ENCODE results near the gene ORMDL2. TPM values are rescaled to one million over a fixed set of nuclear protein-coding genes. Genes with fewer than 3 reads are reported as not detected.

The ORMDL2 gene, protein sequence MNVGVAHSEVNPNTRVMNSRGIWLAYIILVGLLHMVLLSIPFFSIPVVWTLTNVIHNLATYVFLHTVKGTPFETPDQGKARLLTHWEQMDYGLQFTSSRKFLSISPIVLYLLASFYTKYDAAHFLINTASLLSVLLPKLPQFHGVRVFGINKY
- 13.3 TPM for total RNA-seq

DNA sequence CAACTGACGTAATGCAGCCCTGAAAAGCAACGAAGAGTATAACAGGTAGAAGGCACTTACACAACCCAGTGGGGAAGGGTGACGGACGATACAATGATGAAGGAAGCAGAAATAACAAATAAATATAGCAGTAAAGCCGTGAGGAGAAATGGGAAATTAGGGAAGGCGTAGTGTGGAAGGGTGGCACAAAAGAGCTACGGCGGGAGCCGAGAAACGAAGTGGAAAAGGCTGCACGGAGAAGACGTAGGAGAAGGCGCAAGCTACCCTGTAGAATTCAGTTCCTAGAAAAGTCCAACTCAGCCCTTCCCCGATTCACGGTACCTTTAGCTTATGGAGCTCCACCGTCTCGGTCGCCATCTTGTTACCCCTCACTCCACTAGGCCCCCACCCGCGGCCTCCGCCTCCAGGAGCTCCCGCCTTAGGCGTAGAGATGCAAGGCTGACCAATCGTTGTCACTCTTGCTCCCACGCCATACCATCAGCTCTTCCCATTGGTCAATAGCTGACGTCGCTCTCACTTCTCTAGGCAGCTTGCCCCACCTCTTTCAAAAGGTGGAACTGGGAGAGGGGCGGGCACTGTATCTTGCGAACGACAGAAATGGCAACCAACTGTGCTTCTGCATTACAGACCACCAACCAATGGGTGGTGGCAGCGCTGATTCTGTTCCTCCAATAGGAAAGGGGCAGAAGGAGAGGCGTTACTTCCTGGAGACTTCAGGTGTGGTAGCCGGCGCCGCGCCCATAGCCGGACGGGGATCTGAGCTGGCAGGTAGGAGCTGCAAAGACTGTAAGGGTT, at the start of gene ORMDL2, which contains the start of gene SARNP:
TSS of gene ORMDL2 (plus strand) at position 697 of the 795 bp plus-strand sequence. CDS start 959 bp downstream, outside the sequence.
TSS of gene SARNP (minus strand) at position 380 of the 795 bp plus-strand sequence. CDS start at position 357, 23 bp downstream.
- DNase-seq = peak; percentile 100

DNA sequence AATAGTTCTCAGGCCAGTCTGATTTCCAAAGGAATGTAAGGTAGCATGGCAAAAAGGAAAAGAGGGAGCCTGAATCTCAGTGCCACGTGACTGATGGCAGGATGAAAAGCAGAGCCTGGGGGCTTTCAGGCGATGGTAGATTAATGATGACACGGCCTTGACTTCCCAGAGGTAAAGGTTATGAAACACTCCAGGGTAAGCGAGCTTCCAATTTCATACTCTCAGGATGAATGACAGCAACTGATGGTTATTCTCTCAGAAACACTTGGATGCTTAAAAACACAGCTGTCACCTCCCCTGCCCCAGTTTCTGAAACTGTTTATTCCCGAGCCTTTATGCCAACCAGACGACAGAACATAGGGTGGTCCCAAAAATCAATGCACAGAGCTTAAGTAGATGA, 46.1 kb upstream of the ORMDL2 start:
- no peak for DNase-seq

DNA sequence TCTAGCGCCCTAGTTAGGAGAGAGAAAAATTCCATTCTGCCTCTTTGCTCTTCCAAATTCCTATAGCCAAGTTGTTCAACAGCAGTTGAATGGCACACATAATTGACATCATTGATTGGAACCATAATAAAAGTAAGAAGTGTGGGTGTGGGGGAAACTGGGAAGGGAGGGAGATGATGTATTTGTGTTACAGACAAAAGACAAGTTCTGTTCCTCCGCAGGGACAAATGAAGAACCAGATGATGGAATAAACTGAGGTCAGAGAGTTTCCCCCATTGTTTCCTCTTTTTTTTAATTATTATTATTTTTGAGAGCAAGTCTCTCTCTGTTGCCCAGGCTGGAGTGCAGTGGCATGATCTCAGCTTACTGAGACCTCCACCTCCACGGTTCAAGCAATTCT, 40.0 kb upstream of the ORMDL2 start:
- DNase-seq = no peak

DNA sequence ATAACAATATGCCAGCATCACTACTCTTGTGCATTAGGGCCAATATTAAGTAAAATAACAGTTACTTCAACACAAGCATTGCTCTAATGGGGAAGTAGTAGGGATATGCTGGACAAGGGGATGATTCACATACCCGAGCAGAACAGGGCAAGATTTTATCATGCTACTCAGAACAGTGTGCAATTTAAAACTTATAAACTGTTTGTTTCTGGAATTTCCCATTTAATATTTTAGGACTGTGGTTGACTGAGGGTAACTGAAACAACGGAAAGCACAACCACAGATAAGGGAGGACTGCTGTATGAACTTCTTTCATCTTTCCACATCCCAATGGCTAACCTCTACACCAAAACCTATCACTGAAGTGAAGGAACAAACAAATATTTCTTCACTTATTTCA, 37.2 kb upstream of the ORMDL2 start:
- DNase-seq = no peak

DNA sequence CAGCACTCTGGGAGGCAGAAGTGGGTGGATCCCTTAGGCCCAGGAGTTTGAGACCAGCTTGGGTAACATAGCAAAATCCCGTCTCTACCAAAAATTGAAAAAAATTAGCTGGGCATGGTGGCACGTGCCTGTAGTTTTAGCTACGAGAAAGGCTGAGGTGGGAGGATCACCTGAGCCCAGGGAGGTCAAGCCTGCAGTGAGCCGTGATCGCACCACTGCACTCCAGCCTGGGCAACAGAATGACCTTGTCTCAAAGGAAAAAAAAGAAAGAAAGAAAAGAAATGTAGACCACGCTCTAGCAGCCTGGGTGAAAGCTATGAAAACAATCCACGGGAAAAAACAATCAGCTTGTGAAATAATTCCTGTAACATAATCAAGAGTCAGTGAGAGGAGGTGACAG, 29.3 kb upstream of the ORMDL2 start:
- DNase-seq = no peak

DNA sequence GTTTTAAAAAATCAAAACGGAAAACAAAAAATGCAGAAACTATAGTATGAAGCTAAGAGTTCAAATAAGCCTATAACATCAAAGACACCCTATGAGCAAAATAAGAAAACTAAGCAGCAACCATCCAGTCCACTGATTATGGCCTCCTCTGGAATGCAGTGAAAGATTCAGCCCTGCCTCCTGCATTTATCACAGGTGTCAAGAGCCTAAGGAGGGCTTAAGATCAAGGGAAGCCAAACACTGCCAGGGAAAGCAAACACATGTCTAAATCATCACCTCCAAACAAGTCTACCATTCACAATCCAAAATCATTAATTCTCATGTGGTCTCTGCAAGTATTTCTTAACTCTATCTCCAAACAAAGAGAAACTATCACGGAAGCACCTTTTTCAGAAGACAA, 28.7 kb upstream of the ORMDL2 start:
- DNase-seq = no peak

DNA sequence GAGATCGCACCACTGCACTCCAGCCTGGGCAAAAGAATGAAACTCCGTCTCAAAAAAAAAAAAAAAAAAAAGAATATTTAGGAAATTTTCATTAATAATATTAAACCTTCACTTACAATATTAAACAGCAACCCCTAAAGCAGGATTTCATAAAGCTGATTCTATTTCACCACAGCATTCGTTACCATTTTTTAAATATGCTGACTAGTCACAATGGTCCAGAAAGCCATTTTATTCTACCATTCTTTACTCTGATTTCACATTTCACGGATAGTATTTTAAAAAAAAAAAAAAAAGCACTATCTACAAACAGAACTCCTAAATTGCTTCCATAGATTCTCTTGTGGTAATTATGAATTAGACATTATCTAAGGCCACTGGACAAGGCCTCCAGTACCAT, 27.9 kb upstream of the ORMDL2 start:
- DNase-seq = no peak

DNA sequence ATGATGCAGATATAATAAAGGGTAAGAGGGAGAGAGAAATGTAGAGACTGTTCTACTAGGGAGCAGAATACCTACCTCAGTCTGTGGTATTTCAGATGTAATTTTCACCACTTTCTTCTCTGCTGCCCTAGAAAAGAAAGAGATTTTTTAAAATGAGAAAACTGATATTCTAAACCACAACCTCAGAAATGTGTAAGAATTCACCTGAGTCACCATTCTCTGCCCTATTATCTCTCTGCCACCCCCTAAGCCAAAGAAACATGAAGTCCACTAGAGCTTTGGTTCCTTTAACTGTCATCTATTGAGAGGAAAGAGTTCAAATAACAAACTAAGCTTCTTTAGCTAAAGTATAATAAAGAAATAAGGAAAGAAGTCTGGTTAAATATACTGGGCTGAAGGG, 21.9 kb upstream of the ORMDL2 start:
- DNase-seq = no peak

DNA sequence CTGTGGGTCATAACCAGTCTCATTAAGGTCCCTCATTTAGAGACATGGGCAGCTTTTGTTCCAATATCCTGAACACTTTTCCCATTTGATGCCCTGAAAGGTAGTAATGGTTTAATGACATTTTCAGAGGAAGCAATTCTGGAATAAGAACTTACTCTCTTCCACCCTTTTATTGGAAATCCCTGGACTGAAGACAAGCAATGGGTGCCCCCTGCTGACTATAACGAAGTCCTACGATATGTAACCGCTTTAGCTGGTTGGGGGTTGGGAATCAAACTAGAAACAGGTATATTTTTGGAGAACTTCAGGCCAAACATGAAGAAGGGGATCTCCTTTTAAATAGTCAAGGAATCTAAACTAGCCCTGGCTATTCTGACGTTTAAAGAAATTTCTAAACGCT, 20.8 kb upstream of the ORMDL2 start:
- peak; percentile 24 for DNase-seq

DNA sequence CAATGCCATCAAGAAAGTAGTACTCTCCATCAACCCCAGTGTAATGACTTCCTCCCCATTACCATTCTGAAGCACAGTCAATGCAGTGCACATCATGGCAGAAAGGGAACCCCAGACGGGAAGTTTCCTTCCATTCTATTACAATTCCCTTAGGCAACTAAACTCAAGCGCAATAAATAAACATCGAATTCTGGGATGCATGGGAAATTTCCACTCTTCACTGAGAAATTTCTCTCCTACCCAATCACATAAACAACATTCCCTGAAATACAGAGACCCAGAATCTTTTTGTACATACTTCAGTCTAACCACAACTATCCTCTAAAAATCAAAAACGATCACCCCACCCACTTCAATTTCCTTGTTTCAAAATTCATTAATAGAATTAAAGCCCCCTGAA, 20.3 kb upstream of the ORMDL2 start:
- no peak for DNase-seq

DNA sequence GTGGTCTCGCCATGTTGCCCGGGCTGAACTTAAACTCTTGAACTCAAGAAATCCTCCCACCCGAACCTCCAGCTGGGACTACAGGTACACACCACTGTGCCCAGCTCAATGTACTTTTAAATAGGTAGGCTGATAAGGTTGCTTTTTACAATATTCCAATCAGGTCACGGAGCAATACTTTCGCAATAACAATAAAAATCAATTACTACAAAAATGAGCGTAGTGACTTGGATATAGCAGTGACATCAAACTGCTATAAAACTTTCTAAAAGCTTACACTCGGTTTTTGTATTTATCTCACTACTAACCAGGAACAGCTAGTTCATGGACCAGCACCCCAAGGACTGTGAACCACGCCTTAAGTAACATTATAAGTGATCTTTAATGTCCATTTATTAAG, 10.9 kb upstream of the ORMDL2 start:
- no peak for DNase-seq

DNA sequence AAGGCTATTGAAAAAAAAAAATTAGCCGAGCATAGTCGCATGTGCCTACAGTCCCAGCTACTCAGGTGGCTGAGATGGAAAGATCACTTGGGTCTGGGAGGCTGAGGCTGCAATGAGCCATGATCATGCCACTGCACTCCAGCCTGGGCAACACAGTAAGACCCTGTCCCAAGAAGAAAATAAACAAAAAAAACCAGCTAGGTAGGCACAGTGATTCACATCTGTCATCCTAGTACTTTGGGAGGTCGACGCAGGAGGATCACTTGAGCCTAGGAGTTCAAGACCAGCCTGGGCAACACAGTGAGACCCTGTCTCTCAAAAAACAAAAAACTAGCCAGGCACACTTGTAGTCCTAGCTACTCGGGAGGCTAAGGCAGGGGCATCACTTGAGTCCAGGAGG, 8.6 kb upstream of the ORMDL2 start:
- no peak for DNase-seq

DNA sequence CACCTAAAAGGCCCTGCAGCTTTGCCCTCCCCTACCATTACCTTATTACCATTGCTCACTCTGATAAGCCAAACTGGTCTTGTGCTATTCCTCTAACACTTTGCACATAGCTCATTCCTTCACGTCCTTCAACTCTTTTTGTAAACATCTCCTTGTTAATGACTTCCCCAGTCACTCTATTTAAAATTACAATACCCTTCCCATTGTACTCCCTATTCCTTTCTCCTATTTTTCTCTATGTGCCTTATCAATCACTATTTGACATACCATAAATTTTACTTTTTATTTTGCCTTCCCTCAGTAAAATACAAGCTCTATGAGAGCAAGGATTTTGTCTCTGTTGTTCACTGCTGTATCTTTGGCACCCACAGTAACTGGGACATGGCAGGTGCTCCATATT, 5.8 kb upstream of the ORMDL2 start:
- DNase-seq = no peak

DNA sequence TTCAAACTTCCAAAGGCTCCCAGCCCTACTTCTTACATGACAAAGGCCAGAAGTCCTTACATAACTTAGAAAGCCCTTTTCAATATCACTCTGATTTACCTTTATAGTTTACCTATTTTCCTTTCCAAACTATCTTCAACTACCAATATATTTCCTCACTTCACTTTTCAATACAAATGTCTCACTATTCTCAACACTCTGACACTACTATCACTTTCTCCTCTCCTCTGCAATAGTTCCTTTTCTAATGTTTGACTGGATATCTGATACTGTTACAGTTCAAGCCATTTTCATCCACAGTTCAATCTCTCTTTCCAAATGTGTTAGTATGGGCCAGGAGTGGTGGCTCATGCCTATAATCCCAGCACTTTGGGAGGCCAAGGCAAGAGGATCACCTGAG, 3.6 kb upstream of the ORMDL2 start:
- DNase-seq = no peak

DNA sequence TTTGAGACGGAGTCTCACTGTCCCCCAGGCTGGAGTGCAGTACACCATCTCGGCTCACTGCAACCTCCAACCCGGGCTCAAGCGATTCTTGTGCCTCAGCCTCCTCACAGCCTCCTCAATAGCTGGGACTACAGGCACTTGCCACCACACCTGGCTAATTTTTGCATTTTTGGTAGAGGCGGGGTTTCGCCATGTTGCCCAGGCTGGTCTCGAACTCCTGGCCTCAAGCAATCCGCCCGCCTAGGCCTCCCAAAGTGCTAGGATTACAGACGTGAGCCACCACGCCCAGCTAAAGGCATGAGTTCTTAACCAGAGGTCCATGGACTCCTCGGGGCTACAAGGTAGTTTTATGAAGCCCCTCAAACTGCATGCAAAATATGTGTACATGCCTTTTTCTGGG, 2.4 kb upstream of the ORMDL2 start:
- no peak for DNase-seq

DNA sequence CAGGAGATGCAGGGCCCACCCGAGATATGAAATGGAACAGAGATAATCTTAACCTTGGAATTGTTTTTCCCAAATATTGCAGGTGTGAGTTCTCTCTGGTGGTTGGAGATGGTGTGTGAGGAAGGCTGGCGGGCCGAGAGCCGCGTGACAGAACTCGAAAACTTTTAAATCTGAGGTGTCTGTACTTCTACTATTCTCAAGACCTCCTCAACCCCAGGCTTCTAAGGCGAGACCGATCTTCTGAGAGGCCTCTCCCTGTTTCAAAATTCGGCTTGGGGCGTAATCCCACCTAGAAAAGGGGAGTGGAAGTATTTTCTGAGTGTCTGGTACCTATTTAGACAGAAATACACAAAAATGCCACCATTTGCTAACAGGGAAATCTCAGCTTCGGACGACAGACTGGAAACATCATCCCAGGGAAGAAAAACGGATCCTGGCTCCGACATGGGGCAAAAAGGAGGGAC, 928 bp upstream of the ORMDL2 start:
- no peak for DNase-seq

DNA sequence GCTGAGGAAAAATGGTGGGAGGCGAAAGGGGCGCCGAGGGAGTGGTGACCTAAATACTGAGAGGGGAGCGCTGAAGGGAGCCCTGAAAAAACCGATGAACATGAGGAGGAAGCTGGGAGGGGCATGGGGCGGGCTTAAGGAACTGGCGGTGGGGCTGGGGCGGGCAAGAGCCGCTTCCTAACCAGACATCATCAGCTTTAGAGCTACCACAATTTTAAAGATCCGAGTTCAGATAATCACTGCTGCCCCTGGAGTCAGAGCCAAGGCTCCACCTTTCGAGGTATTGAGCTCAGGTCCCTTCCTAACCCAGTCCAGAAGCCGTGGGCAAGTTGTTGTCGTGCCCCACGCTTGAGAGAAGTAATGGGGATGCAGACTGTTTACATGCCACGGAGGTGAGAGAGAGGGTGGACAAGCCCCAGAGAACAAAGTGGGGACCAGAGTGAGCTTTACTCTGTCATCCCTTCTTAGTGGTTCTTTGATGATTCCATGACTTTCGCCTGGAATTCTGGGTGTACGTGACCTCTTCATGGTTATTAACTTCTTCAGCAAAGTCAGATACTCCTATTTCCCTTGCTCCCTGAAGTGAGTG, 393 bp downstream of the ORMDL2 start:
- no peak for DNase-seq

DNA sequence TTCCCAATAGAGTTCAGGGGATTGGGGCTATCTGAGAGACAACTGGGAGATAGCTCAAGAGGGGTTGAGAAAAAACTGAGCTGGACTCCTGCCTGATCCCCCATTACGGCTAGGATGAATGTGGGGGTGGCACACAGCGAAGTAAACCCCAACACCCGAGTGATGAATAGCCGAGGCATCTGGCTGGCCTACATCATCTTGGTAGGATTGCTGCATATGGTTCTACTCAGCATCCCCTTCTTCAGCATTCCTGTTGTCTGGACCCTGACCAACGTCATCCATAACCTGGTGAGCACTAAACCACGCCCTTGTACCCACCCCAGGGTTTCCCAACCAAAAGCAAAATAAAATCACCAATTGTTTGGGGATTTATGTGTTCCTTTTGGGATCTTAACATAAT, 1.0 kb downstream of the ORMDL2 start:
- DNase-seq = no peak

DNA sequence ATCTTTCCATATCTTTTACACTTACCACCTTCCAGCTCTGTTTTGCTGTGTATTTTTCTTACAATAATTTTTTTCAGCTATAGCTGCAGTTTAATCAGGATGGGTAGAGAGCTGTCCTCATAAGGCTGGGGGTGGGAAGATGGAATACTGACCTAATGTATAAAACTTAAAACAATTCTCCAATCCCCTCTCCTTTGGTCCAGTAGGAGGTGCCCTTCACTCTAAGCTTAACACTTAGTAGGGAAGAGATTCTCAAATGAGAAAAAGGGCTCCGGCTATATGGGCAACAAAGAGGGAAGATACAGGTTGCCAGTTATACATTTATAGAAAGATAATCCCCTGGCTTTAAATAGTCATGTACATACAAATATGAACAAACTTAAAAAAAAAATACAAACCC, 2.8 kb downstream of the ORMDL2 start:
- no peak for DNase-seq

DNA sequence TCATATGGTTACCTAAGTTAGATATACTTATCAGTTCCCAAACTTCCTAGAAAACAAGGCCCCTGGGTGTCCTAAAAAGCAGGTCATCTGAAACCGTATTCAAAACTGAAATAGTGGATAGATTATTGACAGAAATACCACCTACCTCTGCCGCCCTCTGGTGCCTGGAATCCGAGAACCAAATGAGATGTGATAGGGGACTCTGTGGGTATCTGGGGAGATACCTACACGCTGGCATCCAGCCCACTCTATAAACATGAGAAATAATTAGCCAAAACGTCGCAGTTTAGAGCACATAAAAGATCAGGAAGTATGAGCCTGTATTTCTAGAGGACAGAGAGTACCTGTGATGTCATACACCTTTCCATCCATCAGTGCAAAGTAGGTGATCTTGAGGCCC, 4.4 kb downstream of the ORMDL2 start:
- no peak for DNase-seq

DNA sequence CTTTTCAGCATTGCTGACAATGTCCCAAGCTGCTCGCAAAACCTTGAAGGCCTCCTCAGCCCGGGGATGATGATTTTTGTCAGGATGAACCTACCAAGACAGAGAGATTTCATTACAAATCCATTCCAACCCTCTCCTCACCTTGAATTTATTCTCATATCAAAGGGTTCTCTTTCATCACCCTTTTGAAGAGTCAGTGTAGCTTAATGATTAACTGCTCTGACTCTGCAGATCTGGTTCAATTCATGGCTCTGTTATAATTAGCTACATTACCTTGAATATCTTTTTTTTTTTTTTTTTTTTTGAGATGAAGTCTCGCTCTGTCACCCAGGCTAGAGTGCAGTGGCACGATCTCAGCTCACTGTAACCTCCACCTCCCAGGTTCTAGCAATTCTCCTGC, 5.6 kb downstream of the ORMDL2 start:
- no peak for DNase-seq

DNA sequence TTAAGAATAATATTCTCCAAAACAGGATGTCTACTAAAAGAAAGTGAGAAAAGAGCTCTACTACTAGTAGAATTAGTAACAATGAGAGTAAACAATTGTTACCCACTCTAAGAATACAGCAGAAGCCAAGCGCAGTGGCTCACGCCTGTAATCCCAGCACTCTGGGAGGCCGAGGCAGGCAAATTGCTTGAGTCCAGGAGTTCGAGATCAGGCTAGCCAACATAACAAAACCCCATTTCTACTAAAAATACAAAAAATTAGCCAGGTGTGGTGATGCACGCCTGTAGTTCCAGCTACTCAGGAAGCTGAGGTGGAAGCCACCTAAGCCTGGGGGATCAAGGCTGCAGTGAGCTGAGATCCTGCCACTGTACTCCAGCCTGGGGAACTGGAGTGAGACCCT, 6.9 kb downstream of the ORMDL2 start:
- DNase-seq = no peak

DNA sequence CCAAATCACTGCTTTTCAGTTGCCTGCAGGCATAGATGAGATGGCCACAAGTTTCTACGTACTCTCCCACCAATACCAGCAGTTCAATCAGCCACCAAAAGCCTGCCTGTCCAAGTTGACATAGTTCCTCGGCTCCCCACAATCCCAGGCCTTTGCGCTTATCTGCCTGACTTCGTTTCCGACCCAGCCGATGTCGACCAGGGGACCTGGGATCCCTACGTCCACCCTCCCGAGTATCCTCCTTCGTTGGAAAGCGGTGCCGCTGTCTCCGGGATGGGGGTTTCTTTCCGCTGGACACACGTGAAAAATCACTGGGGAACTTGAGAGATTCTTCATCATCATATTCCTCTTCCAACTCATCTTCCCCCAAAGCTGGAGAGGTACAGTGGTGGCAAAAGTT, 10.0 kb downstream of the ORMDL2 start:
- no peak for DNase-seq

DNA sequence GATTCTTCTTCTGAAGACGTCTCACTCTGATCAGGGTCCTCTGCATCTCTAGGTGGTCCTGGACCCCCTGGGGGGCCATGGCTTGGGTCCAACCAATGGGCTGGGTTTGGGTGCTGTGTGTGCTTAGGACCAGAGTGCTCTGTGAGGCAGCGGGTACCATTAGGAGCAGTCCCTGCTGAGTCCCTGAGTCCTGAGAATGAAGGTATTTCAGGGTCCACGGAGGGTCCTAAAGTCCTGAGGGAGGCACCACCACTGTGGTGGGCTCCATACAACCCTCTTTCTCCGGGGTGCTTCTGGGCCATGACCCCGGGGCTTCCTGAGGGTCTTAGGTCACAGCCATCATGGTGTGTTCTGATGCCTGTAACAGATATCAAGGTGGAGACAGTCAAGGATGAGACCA, 10.5 kb downstream of the ORMDL2 start:
- DNase-seq = no peak
